Endometrial microvascular endothelial cells (primary cell): ENCODE results near the gene RABGAP1L. TPM values are rescaled to one million over a fixed set of nuclear protein-coding genes. Genes with fewer than 3 reads are reported as not detected.

Source experiments
- in situ Hi-C: cut with HindIII; loops from 2 replicates; pipeline ENCODE4 v1.10.0; 2017; ENCODE audit warnings: low sequenced_read_pairs, low pct_unique_long_range_greater_than_20kb; ENCODE audit errors: inconsistent ontology term
- total RNA-seq: library from RNA; depleted of rRNA; stranded (reverse); fragments of >200 nt; gene quantifications from one replicate; pipeline ENCODE4 v1.2.3, GENCODE V29; 2015; ENCODE audit errors: inconsistent ontology term

Gene RABGAP1L
- total RNA-seq, 1 donor from 2014 or later, result 15.5 TPM

GRCh38 chr1:174742805-174743653 lies 583.7 kb downstream of the RABGAP1L start:
- in situ Hi-C loops, result loop anchor here (25.0 kb wide), 1 partner anchor 481 kb away; no protein-coding TSS in a partner anchor

GRCh38 chr1:174743654-174744561 lies 584.6 kb downstream of the RABGAP1L start:
- in situ Hi-C loops, result loop anchor here (25.0 kb wide), 1 partner anchor 482 kb away; no protein-coding TSS in a partner anchor

DNA sequence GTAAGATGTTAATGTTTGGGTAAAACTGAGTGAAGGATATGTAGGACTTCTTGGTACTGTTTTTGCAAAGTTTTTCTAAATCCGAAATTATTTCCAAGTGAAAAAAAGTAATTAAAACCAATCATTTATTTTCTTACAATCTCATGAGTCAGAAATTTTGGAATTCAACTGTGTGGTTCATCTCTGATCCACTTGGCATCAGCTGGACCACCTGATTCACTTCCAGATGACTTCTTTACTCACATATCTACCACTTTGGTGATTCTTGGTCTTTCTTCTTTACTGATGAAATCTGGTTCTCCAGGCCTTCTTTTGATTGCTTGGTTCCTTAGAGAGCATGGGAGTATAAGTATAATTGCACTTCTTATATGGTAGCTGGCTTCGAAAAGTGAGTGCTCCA lies 585.6 kb downstream of the RABGAP1L start:
- in situ Hi-C loops, result loop anchor here (25.0 kb wide), 1 partner anchor 483 kb away; no protein-coding TSS in a partner anchor

DNA sequence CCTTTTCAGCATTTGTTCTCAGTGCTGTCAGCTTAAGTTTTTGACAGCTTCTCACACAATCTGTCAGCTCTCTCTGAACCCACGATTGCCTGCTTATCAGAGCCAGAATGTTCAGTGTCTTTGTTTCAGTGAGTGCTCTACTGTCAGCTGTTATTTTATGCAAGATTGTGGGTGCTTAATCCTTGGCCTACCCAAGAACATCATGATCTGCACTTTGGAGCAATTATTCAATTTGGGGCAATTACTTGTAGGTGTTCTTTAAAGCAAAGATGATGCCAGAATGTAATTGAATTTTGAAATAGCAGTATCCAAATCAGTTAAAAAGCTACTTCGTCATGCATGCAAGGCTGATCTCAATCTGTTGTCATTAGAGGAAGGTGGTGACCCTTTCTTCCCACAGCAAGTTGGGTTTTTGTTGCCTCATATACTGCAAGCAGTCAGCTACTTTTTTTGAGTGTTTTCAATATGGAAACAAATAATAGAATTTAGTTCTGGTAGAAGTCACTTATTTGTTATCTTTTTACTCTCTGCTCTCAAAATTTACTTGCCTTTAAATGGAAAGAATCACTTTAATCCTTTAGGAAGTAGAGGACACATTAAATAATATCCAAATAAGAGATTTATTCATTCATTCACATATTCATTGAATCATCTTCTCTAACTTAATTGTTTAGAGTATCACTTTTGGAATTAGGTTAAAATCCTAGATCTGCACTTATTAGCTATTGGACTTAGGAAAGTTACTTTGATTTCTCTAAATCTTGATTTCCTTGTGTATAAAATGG lies 586.9 kb downstream of the RABGAP1L start:
- in situ Hi-C loops, result loop anchor here (25.0 kb wide), 1 partner anchor 484 kb away; no protein-coding TSS in a partner anchor

- in situ Hi-C loops, result loop anchor here (25.0 kb wide), 1 partner anchor 485 kb away; no protein-coding TSS in a partner anchor
Measured at GRCh38 chr1:174747613-174748012, 588.3 kb downstream of the RABGAP1L start.

GRCh38 chr1:174748586-174748985 lies 589.3 kb downstream of the RABGAP1L start:
- in situ Hi-C loops, result loop anchor here (25.0 kb wide), 1 partner anchor 486 kb away; no protein-coding TSS in a partner anchor

- in situ Hi-C loops, result no loop called here
Measured at GRCh38 chr1:174753131-174753530, 593.8 kb downstream of the RABGAP1L start.

DNA sequence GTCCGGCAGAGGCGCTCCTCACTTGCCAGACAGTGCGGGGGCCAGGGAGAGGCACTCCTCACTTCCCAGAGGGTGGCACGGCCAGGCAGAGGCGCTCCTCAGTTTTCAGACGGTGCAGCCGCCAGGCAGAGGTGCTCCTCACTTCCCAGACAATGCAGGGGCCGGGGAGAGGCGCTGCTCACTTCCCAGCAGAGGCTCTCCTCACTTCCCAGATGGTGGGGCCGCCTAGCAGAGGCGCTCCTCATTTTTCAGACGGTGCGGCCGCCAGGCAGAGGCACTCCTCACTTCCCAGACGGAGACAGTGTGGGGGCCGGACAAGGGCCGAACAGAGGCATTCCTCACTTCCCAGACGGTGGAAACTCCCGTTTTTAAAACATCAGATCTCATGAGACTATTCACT lies 602.0 kb downstream of the RABGAP1L start:
- in situ Hi-C loops, result no loop called here

- in situ Hi-C loops, result no loop called here
Measured at GRCh38 chr1:174761901-174762585, 602.7 kb downstream of the RABGAP1L start.

DNA sequence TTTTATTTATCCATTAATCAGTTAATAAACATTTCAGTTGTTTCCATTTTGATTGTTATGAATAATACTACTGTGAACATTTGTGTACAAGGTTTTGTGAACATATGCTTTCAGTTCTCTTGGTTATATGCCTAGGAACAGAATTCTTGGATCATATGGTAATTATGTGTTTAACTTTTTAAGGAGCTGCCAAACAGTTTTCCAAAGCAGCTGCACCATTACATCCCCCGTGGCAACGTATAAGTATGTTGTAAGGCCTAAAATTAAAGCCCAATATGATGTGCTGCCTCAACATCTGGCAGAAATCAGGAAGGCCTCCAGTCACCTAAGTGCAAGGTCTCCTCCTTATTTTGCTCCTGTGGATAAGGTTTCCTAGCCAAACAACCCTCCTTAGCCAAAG lies 604.9 kb downstream of the RABGAP1L start:
- in situ Hi-C loops, result no loop called here

DNA sequence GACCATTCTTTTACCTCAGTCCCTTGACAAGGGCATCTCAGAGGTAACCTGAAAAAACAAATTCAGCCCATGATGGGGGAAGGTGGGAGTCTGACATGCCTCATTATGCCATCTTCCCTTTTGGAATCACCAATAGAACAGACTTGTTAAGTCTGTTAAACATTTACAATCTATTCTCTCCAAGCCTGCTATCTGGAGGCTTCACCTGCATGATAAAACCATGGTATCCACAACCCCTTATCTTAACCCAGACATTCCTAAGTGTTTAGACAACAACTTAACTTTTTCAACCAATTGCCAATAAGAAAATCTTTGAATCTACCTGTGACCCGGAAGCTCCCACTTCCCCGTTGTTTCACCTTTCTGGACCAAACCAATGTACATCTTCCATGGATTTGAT lies 607.4 kb downstream of the RABGAP1L start:
- in situ Hi-C loops, result no loop called here

DNA sequence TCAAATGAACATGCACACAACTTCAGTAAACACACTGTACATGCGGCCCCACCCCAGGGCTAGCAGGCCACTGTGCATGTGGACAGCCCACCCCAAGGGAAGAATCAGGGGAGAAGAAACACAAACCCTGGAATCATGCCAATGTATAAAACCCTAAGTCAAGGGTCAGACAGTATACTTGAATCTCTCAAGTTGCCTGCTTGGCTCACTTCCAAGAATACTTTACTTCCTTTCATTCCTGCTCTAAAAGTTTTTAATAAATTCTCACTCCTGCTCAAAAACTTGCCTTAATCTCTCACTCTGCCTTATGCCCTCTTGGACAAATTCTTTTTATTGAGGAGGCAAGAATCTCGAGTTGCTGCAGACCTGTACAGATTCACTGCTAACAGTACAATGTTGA lies 609.2 kb downstream of the RABGAP1L start:
- in situ Hi-C loops, result no loop called here

DNA sequence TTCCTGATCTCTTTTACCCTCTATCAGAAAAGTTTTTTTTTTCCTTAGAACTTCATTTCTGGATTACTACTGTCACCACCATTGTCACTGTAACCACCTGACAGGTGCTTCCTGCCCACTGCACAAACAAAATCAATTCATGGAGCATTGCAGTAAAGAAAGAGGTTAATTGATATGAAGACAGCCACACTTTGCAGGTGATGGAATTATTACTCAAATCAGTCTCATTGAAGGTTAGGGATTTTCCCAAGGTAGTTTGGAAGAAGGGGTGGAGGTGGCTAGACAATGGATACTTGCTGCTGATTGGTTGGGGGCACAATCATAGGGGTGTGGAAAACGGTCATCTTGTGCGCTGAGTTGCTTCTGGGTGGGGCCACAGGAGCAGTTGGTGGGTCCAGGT lies 609.6 kb downstream of the RABGAP1L start:
- in situ Hi-C loops, result no loop called here

DNA sequence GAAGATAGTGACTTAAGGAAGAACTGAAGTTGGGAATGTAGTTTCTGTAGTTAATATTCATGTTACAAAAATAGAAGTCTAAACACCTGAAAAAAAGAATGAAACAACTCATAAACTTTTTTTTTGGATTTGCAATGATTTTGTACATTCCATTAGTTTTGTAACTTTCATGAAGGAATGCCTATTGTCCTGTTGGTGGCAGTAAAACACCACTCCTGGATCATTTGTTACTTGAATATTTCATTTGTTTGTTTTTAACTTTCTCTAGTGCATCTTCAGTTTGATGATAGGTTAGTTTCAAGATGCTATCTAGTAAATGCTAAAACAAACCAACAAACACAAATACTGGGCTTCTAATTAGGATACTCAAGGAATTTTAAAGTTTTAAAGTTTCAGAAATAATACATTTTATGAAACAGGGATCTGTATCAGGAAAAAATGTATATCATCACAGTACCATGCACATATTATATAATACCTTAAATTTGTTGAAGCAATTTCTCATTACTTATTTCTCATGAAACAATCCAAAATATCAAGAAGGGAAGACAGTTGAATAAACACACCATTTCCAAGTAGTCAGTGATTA lies 610.7 kb downstream of the RABGAP1L start:
- in situ Hi-C loops, result no loop called here

DNA sequence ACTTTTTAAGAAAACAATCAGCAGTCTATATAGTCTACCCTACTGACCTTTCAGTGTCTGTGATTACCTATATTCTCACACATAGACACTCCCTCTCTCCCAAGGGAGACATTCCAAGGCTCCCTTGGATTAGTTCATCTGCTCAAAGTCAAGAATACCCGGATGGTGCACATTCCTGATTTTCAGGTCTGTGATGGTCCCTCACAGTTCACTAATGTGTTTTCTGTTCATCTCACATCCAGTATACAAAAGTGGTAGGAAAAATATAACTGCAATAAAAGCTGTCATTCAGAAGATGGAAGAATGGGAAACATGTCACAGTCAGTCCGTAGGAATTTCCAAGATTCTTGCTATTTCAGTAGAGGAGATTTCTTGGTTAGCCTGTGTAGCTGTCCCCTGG lies 616.3 kb downstream of the RABGAP1L start:
- in situ Hi-C loops, result no loop called here

GRCh38 chr1:174777262-174777661 lies 617.9 kb downstream of the RABGAP1L start:
- in situ Hi-C loops, result no loop called here

- in situ Hi-C loops, result no loop called here
Measured at GRCh38 chr1:174785510-174785909, 626.2 kb downstream of the RABGAP1L start.

DNA sequence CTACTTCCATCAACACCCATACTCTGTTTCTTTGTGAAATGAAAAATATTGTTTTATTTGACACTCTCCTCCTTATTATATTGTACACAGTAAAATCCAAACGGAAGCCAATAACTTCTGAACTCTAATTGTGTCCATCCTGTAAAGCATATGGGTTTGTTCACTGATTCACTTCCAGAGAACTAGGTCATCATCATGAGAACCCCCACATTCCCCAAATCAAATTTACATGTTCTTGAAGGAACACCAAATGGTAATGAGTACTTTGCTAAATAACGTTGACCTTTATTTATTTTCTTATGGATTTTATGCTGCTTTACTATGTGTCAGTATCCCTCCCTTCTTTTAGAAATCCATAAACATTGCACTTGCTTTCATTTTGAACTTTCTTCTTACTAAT lies 627.0 kb downstream of the RABGAP1L start:
- in situ Hi-C loops, result no loop called here
